Ascending aorta (tissue), 2 donors: Measurements from ENCODE around the gene SETDB1. TPM values are rescaled to one million over a fixed set of nuclear protein-coding genes. Genes with fewer than 3 reads are reported as not detected.

ENCODE experiments used
- DNase-seq, 2 donors: peaks; one replicate each; pipeline ENCODE4 v3.0.0-alpha.2; 2019; ENCODE audit warnings: low spot score in 2 of 2
- H3K27ac ChIP-seq, 2 donors: fragments of 200-600 bp; sonication (generic); one replicate each; pipeline ENCODE4 v1.5.1; 2016 to 2017; ENCODE audit warnings: mild to moderate bottlenecking in 1 of 2
- H3K27me3 ChIP-seq: fragments of 200-600 bp; sonication (generic); one replicate; pipeline ENCODE4 v1.5.1; 2017
- H3K36me3 ChIP-seq, 2 donors: fragments of 200-600 bp; sonication (generic); one replicate each; pipeline ENCODE4 v1.5.1; 2016
- H3K4me1 ChIP-seq, 2 donors: fragments of 200-600 bp; sonication (generic); one replicate each; pipeline ENCODE4 v1.5.1; 2016 to 2017; ENCODE audit warnings: mild to moderate bottlenecking in 1 of 2
- H3K4me3 ChIP-seq, 2 donors: fragments of 200-600 bp; sonication (generic); one replicate each; pipeline ENCODE4 v1.5.1; 2016 to 2017; ENCODE audit warnings: mild to moderate bottlenecking in 1 of 2
- H3K9me3 ChIP-seq, 2 donors: fragments of 200-600 bp; sonication (generic); one replicate each; pipeline ENCODE4 v1.5.1; 2016
- intact Hi-C: fragments of 100-400 bp; cut with DNase I; formaldehyde crosslinking; loops from one replicate; pipeline ENCODE4 v1.15.1; 2023
- total RNA-seq: library from RNA; depleted of rRNA; stranded (reverse); fragments of >200 nt; gene quantifications from one replicate; pipeline ENCODE4 v1.1.0, GENCODE V29; 2016
- TF ChIP-seq, protein P1 (sequence below), 3 experiments: fragments of 200-600 bp in 2 of 3; fragments of 450-650 bp in 1 of 3; sonication (generic) in 2 of 3; IDR thresholded peaks; one replicate each; pipeline ENCODE4 v1.5.1; 2016 to 2019; ENCODE audit warnings: antibody characterized with exemption in 3 of 3, mild to moderate bottlenecking in 1 of 3, moderate library complexity in 1 of 3

The SETDB1 gene
- total RNA-seq, 1 donor from 2014 or later = 21.3 TPM

DNA sequence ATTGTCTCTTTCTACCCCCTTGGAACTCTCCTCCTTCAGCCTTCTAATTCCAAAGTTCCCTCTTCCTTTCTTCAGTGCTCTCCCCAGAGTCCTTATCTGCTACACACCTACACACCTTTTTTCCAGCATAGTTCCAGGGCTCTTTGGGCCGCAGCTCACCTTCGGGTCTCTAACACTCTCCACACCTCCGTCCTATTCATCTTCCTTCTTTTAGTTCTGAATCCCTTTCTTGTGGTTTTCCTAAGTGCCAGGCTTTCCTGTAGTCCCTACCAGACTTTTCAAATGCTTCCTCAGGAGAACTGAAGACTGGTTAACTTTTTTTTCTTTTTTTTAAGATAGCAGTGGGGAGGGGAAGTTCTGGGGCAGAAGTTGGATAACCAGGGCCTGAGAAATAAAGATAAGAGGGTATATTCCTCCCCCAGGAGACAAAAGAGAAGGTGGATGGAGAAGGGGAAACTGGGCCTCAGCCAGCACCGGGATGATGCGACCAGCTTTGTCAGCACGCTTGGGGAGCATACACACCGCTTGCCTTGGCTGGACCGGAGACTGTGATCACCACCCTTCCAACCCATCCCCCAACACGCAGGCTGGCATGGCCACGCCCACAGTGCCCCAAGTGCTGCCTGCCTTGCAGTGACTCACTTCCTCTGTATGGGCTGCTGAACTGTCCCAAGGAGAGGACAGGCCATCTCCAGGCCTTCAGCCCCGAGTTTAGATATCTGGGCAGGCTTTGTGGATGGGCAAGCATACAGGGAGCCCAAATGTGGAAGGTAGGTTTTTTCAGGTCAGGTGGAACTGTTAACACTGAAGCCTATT, 50.9 kb downstream of the SETDB1 start:
- intact Hi-C loops = loop anchor here (1.0 to 10.0 kb wide), 3 partner anchors 31 to 422 kb away; partner anchors contain the start of genes GOLPH3L and PRUNE1
- H3K36me3 ChIP-seq = no peaks in the 10 kb centered on the region
- H3K27ac ChIP-seq = peak overlapping the region; percentile 95 to 99
- H3K4me3 ChIP-seq = no peak overlapping the region
- peak; percentile 90 to 97 for DNase-seq
- TF ChIP-seq, protein P1, sequence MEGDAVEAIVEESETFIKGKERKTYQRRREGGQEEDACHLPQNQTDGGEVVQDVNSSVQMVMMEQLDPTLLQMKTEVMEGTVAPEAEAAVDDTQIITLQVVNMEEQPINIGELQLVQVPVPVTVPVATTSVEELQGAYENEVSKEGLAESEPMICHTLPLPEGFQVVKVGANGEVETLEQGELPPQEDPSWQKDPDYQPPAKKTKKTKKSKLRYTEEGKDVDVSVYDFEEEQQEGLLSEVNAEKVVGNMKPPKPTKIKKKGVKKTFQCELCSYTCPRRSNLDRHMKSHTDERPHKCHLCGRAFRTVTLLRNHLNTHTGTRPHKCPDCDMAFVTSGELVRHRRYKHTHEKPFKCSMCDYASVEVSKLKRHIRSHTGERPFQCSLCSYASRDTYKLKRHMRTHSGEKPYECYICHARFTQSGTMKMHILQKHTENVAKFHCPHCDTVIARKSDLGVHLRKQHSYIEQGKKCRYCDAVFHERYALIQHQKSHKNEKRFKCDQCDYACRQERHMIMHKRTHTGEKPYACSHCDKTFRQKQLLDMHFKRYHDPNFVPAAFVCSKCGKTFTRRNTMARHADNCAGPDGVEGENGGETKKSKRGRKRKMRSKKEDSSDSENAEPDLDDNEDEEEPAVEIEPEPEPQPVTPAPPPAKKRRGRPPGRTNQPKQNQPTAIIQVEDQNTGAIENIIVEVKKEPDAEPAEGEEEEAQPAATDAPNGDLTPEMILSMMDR (IDR thresholded peaks at IDR 0.05) = no peak
- H3K4me1 ChIP-seq = peaks cover 18 to 46% of the 10 kb centered on the region in 2 donors
- no peaks in the 10 kb centered on the region for H3K9me3 ChIP-seq
- H3K27me3 ChIP-seq = no peaks in the 10 kb centered on the region

GRCh38 chr1:150979092-150980056, 53.2 kb downstream of the SETDB1 start:
- Histone ChIP-seq H3K9me3 (no peaks in the 10 kb centered on the region), H3K4me1 (peaks cover 11 to 34% of the 10 kb centered on the region in 2 donors), H3K27ac (peak overlapping the region; percentile 95 to 99), H3K27me3 (no peaks in the 10 kb centered on the region), H3K4me3 (peak overlapping the region in 1 of 2 donors; percentile 50), H3K36me3 (no peaks in the 10 kb centered on the region)
- peak; percentile 42 to 96 for DNase-seq
- TF ChIP-seq, protein P1 (IDR thresholded peaks at IDR 0.05) = peak; percentile 99
- intact Hi-C loops = loop anchor here (2.0 to 10.0 kb wide), 3 partner anchors 17 to 425 kb away; partner anchors contain the start of gene GOLPH3L

- Histone ChIP-seq H3K27me3 (no peaks in the 10 kb centered on the region), H3K4me3 (no peak overlapping the region), H3K9me3 (no peaks in the 10 kb centered on the region), H3K36me3 (no peaks in the 10 kb centered on the region), H3K27ac (no peak overlapping the region), H3K4me1 (peaks cover 11 to 33% of the 10 kb centered on the region in 2 donors)
- DNase-seq = no peak
- TF ChIP-seq, protein P1 (IDR thresholded peaks at IDR 0.05) = no peak
- intact Hi-C loops = no loop called here
Observed at GRCh38 chr1:150981177-150981804, 55.1 kb downstream of the SETDB1 start.

- H3K9me3 ChIP-seq = no peaks in the 10 kb centered on the region
- H3K27me3 ChIP-seq = no peaks in the 10 kb centered on the region
- H3K4me3 ChIP-seq = no peak within 1 kb of the TSS
- no peak for DNase-seq
- no peak within 1 kb of the TSS for H3K27ac ChIP-seq
- H3K36me3 ChIP-seq = no peaks in the 10 kb centered on the region
- intact Hi-C loops = no loop called here
- TF ChIP-seq, protein P1 (IDR thresholded peaks at IDR 0.05) = no peak
- peaks cover 9 to 25% of the 10 kb centered on the region in 2 donors for H3K4me1 ChIP-seq
Observed at GRCh38 chr1:150981805-150982712, 55.9 kb downstream of the SETDB1 start, which contains the start of gene ANXA9. ANXA9 (plus strand) TSS chr1:150982292; CDS start chr1:150983106, 814 bp downstream.
